HG03108 (cell line): ENCODE results near the gene TBC1D14.
"Not testable (repeated sequence)": the region's sequence is repeated elsewhere in the genome, so short reads cannot be mapped to it uniquely, and the experiment has no call there.

Experiments
- ATAC-seq: cut with Tn5 transposase; IDR thresholded peaks from one replicate; pipeline ENCODE4 v1.9.1; 2021; ENCODE audit warnings: moderate library complexity; ENCODE audit not compliant: unreplicated experiment

Gene TBC1D14

GRCh38 chr4:7075962-7076695 lies 166.5 kb downstream of the TBC1D14 start:
- no peak for ATAC-seq

DNA sequence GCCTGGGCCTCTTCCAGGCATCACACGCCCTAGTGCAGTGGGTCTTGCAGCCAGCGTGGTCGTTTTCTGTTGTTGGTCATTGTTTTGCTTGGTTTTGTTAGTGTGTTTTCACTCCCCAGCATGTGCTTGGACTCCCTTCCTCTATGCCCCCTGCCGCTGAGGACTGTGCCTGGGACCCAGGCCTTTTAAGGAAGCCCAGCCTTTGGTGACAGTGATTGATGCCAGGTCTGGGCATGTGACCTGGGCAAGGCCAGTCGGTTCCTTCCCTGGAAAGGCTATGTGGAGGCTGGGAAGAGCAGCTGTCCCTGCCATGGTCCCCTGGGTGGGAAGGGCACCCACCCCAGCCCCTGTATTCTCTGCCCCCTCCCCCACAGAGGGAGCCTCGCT lies 167.1 kb downstream of the TBC1D14 start:
- no peak for ATAC-seq

GRCh38 chr4:7077371-7077770 lies 167.7 kb downstream of the TBC1D14 start:
- ATAC-seq = no peak

DNA sequence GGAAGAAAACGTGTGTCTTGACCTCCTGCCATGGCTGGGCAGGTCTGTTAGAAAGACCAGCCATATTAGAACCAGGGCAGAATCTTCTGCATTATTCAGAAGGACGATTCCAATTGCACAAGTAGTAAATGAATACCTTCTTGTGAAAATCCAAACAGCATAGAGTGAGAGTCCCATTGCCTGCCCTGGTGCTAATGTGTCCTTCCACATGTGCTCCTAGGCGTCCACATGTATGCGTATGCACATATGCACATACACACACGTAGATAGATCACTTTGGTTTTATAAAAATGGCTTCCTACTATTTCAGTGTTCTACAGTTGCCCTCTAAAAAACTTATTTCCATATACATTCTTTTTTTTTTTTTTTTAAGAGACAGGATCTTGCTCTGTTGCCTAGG lies 168.4 kb downstream of the TBC1D14 start:
- ATAC-seq = no peak

DNA sequence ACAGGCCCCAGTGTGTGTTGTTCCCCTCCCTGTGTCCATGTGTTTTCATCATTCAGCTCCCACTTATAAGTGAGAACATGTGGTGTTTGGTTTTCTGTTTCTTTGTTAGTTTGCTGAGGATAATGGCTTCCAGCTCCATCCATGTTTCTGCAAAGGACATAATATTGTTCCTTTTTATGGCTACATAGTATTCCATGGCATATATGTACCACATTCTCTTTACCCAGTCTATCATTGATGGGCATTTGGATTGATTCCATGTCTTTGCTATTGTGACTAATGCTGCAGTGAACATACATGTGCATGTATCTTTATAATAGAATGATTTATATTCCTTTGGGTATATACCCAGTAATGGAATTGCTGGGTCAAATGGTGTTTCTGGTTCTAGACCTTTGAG lies 169.9 kb downstream of the TBC1D14 start:
- ATAC-seq = not testable (repeated sequence)

- not testable (repeated sequence) for ATAC-seq
Measured at GRCh38 chr4:7079909-7080308, 170.3 kb downstream of the TBC1D14 start.
